ENCODE results near the gene WDR35.

GRCh38 chr2:19885791-19886190, 104.1 kb downstream of the WDR35 start:
- TF ChIP-seq, protein P1, sequence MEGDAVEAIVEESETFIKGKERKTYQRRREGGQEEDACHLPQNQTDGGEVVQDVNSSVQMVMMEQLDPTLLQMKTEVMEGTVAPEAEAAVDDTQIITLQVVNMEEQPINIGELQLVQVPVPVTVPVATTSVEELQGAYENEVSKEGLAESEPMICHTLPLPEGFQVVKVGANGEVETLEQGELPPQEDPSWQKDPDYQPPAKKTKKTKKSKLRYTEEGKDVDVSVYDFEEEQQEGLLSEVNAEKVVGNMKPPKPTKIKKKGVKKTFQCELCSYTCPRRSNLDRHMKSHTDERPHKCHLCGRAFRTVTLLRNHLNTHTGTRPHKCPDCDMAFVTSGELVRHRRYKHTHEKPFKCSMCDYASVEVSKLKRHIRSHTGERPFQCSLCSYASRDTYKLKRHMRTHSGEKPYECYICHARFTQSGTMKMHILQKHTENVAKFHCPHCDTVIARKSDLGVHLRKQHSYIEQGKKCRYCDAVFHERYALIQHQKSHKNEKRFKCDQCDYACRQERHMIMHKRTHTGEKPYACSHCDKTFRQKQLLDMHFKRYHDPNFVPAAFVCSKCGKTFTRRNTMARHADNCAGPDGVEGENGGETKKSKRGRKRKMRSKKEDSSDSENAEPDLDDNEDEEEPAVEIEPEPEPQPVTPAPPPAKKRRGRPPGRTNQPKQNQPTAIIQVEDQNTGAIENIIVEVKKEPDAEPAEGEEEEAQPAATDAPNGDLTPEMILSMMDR (IDR thresholded peaks at IDR 0.05): no peak
- TF ChIP-seq POLR2A (IDR thresholded peaks at IDR 0.05): no peak

All from body of pancreas (tissue), 4 donors.